Measurements from ENCODE around the gene CPNE8. TPM values are rescaled to one million over a fixed set of nuclear protein-coding genes. Genes with fewer than 3 reads are reported as not detected.
"Not testable (repeated sequence)": the region's sequence is repeated elsewhere in the genome, so short reads cannot be mapped to it uniquely, and the experiment has no call there.

The CPNE8 gene
- total RNA-seq, 1 donor from 2014 or later = 1.7 TPM

- no peak for TF ChIP-seq CTCF (IDR thresholded peaks at IDR 0.05; ENCODE audit: unreplicated experiment)
- Mint-ChIP-seq H3K9me3 (ENCODE audit: low read depth) (peaks cover 7% of the 10 kb centered on the region), H3K27ac (no peak overlapping the region), H3K27me3 (no peaks in the 10 kb centered on the region), H3K36me3 (ENCODE audit: insufficient read depth) (no peaks in the 10 kb centered on the region), H3K4me1 (ENCODE audit: low read depth) (no peaks in the 10 kb centered on the region), H3K4me3 (ENCODE audit: low read depth) (no peak overlapping the region)
- DNase-seq (ENCODE audit: low spot score, unreplicated experiment) = no peak
These were observed 159.8 kb downstream of the CPNE8 start for GRCh38 chr12:38745601-38746000.

- no peak for TF ChIP-seq CTCF (IDR thresholded peaks at IDR 0.05; ENCODE audit: unreplicated experiment)
- H3K27ac Mint-ChIP-seq = no peak overlapping the region
- DNase-seq (ENCODE audit: low spot score, unreplicated experiment) = no peak
- no peaks in the 10 kb centered on the region for H3K36me3 Mint-ChIP-seq (ENCODE audit: insufficient read depth)
- no peaks in the 10 kb centered on the region for H3K4me1 Mint-ChIP-seq (ENCODE audit: low read depth)
- H3K27me3 Mint-ChIP-seq = no peaks in the 10 kb centered on the region
- H3K4me3 Mint-ChIP-seq (ENCODE audit: low read depth) = no peak overlapping the region
- H3K9me3 Mint-ChIP-seq (ENCODE audit: low read depth) = peaks cover under 1% of the 10 kb centered on the region
These were observed 161.3 kb downstream of the CPNE8 start for GRCh38 chr12:38744041-38744440.

DNA sequence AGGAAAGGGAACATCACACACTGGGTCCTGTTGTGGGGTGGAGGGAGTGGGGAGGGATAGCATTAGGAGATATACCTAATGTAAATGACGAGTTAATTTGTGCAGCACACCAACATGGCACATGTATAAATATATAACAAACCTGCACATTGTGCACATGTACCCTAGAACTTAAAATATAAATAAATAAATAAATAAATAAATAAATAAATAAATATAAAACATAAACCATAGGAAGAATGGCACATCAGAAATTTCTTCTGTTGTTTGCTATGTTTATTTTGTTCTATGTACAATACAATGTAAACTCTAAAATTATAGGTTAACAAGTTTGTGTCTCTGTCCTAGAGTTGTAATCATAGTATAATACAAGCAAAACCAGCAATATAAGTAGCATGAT, 162.9 kb downstream of the CPNE8 start:
- H3K9me3 Mint-ChIP-seq (ENCODE audit: low read depth); H3K4me3 Mint-ChIP-seq (ENCODE audit: low read depth); H3K4me1 Mint-ChIP-seq (ENCODE audit: low read depth); H3K36me3 Mint-ChIP-seq (ENCODE audit: insufficient read depth); H3K27me3 Mint-ChIP-seq; DNase-seq (ENCODE audit: low spot score, unreplicated experiment); H3K27ac Mint-ChIP-seq: not testable (repeated sequence)

- Mint-ChIP-seq H3K4me1 (ENCODE audit: low read depth) (no peaks in the 10 kb centered on the region), H3K36me3 (ENCODE audit: insufficient read depth) (no peaks in the 10 kb centered on the region), H3K9me3 (ENCODE audit: low read depth) (no peaks in the 10 kb centered on the region), H3K27ac (no peak overlapping the region), H3K4me3 (ENCODE audit: low read depth) (no peak overlapping the region), H3K27me3 (no peaks in the 10 kb centered on the region)
- DNase-seq (ENCODE audit: low spot score, unreplicated experiment) = no peak
- no peak for TF ChIP-seq CTCF (IDR thresholded peaks at IDR 0.05; ENCODE audit: unreplicated experiment)
These were observed 168.6 kb downstream of the CPNE8 start for GRCh38 chr12:38736821-38737220.

DNA sequence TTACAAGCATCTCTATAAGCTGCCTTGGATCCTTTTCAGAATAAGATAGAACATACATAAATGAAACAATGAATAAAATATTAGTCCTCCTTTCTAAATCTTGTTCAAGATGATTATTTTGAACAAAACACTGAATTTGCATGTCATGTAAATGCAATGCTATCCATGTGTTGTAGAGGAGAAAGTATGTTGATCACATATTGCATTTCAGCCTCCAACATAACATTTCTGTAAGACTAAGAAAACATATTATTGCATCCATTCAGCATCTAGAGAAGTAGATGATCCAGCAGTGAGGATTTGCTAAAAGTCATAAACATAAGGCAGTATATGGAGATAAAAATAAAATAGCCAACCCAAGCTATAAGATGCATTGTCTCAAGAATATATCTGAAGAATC, 172.6 kb downstream of the CPNE8 start:
- DNase-seq (ENCODE audit: low spot score, unreplicated experiment) = no peak
- Mint-ChIP-seq H3K4me1 (ENCODE audit: low read depth) (no peaks in the 10 kb centered on the region), H3K9me3 (ENCODE audit: low read depth) (no peaks in the 10 kb centered on the region), H3K36me3 (ENCODE audit: insufficient read depth) (no peaks in the 10 kb centered on the region), H3K27me3 (no peaks in the 10 kb centered on the region), H3K4me3 (ENCODE audit: low read depth) (no peak overlapping the region), H3K27ac (no peak overlapping the region)
- TF ChIP-seq CTCF (IDR thresholded peaks at IDR 0.05; ENCODE audit: unreplicated experiment) = no peak

DNA sequence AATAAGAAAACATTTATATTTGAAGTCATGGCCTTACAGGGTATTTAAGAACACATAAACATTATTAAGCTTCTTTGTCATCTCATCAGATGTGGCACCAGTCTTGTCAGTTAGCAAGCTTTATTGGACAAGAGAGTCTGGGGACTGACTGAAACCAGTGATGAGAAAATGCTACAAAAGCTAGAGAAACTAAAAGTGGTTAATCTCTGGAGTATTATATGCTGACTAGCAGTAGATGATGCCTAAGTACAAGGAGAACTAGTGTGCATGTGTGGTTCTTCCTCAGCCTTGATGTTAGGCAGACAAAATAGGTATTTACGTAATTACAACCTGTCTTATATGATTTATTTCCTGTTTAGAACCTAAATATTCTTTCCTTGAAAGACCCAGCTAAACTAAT, 176.5 kb downstream of the CPNE8 start:
- Mint-ChIP-seq H3K27ac (no peak overlapping the region), H3K9me3 (ENCODE audit: low read depth) (no peaks in the 10 kb centered on the region), H3K36me3 (ENCODE audit: insufficient read depth) (no peaks in the 10 kb centered on the region), H3K4me3 (ENCODE audit: low read depth) (no peak overlapping the region), H3K27me3 (no peaks in the 10 kb centered on the region), H3K4me1 (ENCODE audit: low read depth) (no peaks in the 10 kb centered on the region)
- no peak for DNase-seq (ENCODE audit: low spot score, unreplicated experiment)
- TF ChIP-seq CTCF (IDR thresholded peaks at IDR 0.05; ENCODE audit: unreplicated experiment) = no peak

Data from progenitor cell of endocrine pancreas (in vitro differentiated cells).